ENCODE results near the gene SIGMAR1.

DNA sequence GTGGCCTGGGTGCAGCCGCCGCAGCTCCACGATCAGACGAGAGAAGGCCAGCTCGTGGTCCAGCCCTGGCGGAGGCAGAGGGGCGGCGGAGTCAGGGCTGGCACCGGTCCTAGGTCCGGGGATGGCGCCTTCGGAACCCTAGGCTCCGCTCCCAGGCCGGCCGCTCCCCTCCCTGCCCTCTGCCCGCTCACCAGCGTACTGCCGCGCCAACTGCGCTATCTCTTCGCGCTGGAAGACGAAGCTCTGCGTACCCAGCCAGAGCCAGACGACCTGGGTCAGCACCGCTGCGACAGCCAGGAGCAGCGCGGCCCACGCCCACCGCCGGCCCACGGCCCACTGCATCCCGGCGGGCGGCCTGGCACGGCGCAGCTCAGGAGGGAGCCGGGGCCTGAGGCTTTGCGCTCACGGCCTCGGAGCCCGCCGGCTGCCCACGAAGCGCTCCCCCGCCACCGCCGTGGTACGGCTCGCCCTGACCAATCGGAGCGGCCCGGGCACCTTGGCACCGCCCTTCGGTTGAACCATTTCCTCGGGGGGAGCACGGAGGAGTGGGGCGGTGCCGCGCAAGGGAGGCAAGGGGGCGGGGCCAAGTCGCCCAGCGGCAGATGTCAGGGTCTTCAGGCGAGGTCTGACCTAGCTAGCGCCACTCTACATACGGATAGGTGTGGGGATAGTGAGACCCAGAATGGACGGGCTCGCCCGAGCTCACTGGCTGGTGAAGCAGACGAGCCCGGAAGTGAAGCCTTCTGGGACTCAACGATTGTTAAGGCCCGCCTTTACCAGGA lies at the start of gene SIGMAR1:
- TF ChIP-seq, protein P1, sequence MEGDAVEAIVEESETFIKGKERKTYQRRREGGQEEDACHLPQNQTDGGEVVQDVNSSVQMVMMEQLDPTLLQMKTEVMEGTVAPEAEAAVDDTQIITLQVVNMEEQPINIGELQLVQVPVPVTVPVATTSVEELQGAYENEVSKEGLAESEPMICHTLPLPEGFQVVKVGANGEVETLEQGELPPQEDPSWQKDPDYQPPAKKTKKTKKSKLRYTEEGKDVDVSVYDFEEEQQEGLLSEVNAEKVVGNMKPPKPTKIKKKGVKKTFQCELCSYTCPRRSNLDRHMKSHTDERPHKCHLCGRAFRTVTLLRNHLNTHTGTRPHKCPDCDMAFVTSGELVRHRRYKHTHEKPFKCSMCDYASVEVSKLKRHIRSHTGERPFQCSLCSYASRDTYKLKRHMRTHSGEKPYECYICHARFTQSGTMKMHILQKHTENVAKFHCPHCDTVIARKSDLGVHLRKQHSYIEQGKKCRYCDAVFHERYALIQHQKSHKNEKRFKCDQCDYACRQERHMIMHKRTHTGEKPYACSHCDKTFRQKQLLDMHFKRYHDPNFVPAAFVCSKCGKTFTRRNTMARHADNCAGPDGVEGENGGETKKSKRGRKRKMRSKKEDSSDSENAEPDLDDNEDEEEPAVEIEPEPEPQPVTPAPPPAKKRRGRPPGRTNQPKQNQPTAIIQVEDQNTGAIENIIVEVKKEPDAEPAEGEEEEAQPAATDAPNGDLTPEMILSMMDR (IDR thresholded peaks at IDR 0.05 in 8 of 11, conservative IDR thresholded peaks at IDR 0.05 in 3 of 11), result peak in 7 of 11 experiments; percentile 7 to 20 (median 16)
- TF ChIP-seq POLR2AphosphoS5 (IDR thresholded peaks at IDR 0.05), result peak; percentile 93 to 95 (median 95)
- TF ChIP-seq POLR2A (IDR thresholded peaks at IDR 0.05), result peak in 1 of 3 donors; percentile 72

Measured in spleen (tissue), 7 donors.